ENCODE results near the gene ST7L.

DNA sequence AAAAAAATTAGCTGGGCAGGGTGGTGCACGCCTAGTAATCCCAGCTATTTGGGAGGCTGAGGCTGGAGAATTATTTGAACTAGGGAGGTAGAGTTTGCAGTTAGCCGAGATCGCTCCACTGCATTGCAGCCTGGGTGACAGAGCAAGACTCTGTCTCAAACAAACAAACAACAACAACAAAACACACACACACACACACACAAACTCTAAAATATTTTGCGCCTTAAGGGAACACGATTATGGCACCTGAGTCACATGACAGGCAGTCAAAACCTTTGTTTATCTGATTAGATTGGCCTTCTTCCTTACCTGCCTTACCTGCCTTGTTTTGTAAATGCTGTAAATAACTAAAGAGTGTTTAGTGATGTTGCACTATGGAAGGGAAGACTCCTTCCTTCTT, 130.8 kb downstream of the ST7L start:
- TF ChIP-seq, protein P1, sequence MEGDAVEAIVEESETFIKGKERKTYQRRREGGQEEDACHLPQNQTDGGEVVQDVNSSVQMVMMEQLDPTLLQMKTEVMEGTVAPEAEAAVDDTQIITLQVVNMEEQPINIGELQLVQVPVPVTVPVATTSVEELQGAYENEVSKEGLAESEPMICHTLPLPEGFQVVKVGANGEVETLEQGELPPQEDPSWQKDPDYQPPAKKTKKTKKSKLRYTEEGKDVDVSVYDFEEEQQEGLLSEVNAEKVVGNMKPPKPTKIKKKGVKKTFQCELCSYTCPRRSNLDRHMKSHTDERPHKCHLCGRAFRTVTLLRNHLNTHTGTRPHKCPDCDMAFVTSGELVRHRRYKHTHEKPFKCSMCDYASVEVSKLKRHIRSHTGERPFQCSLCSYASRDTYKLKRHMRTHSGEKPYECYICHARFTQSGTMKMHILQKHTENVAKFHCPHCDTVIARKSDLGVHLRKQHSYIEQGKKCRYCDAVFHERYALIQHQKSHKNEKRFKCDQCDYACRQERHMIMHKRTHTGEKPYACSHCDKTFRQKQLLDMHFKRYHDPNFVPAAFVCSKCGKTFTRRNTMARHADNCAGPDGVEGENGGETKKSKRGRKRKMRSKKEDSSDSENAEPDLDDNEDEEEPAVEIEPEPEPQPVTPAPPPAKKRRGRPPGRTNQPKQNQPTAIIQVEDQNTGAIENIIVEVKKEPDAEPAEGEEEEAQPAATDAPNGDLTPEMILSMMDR (IDR thresholded peaks at IDR 0.05): no peak
- TF ChIP-seq POLR2A (IDR thresholded peaks at IDR 0.05): no peak

All from uterus (tissue), 2 donors.